Bronchus fibroblast of lung (primary cell): ENCODE results near the gene FAM131B. TPM values are rescaled to one million over a fixed set of nuclear protein-coding genes. Genes with fewer than 3 reads are reported as not detected.

Experiments used
- total RNA-seq: library from RNA; depleted of rRNA; stranded (reverse); fragments of >200 nt; gene quantifications from 2 replicates; pipeline ENCODE4 v1.2.3, GENCODE V29; 2015

The FAM131B gene
- total RNA-seq = 0.84 and 1.0 TPM in 2 replicates

DNA sequence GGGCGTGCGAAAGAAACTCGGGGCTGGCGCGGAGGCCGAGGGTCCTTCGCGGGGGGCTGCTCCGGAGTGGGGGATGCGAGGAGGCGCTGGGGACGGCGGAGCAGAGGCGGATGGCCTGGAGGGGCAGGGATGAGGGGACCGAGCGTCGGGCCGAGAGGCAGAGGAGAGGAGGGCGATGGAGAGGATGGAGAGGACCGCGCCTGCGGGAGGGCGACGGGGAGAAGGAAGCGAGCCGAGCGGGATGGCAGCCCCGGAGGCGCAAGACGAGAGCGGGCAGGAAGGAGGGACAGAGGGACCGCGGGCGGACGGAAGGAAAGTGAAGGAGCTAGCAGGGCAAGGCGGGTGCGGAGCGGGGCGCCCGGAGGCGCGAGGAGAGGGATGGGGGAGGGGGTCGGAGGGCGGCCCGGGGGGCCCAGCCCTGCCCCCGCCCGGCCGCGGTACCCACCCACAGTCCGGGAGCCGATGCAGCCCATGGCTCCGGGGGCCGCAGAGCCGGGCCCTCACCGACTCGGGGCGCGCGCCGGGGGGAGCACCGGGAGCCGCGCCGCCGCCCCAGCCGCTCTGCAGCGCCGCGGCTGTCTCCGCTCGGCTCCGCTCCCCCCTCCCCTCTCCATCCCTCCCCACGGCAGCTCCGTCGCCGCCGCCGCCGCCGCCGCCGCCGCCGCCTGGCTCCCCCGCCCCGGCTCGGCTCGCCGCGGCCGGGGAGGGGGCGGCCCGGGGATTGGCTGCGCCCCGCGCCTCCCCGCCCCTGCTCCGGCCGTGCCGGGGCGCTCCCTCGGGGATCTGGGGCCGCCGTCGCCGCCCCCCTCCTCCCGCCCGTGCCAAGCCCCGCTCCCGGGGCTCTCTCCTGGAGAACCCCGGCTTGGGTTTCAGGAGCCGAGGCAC is at the start of gene FAM131B:
Gene FAM131B (minus strand): TSS at position 583 of the 885 bp plus-strand sequence. CDS start 110 bp downstream, at position 473.

DNA sequence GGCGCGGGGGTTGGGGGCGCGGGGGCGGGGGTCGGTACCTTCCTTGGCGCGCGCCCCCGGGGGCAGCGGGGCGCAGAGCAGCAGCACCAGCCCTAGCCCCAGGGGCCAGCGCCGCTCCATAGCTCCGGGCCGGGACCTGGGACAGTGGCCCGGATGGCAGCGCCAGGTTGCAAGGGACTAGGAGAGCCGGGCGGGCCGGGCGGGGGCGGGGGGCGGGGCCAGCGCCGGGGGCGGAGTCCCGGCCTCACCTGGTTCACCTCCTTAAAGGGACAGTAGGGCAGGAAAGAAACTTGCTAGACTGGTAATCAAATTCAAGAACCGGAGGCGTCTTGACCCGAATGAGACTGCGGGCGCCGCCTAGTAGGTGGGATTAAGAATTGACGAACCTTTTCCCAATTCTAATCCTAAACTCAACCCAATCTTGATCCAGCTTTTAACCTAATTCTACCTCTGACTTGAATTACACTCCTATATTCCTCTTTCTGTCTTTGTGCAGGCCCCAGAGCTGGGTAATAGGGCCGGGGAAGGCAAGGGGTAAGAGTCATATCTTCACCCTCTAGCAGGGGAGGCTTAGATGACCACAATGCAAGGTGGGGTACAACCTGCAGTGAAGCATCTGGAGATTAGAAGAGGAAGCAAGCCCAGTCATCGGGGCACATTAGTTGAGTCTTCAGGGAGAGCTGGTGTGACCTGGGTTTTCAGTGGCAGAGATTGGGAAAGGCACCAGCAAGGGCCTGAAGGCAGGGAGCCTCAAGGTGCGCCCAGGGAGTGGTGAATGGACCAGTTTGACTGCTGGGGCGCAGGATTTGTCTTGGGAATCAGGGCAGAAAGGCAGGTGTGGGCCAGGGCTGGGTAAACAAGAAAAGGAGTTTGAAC is 46.4 kb upstream of the FAM131B start, which contains the start of gene EPHA1:
Gene EPHA1 (minus strand): TSS at position 171 of the 876 bp plus-strand sequence. CDS start 51 bp downstream, at position 120.

DNA sequence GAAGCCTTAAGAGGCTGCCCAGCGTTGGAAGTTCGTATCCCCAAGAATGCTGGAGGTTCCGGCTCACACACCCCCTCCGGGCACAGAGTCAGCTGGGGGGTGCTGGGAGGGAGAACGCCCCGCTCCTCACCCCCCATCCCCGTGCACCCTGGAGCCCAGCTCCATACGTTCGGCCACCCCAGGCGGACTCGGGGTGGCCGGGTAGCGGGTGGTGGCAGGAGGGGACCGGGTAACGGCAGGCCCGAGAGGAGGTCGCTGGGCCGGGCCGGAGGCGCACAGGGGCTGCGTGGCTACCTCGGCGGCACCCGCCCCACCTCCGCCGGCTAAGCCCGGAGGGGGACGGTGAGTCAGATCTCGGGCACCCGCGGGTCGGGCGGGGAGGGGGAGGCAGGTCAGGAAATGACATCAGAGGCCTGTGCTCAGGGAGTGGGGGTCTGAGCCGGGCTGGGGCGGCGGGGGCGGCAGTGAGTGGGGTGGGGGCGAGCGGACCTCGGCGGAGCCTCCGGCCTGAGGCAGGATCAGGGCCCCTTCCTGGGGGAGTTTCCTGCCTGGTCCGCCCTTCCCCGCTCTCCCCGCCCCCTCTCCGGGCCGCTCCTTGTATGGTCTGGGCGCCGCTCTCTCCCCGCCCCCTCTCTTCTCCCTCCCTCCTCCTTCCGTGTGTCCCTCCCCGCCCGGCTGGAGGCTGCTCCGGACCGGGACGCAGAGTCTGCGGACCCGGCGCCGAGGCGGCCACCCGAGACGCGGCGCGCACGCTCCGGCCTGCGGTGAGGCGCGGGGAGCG is 18.3 kb upstream of the FAM131B start, which contains the start of gene ZYX:
Gene ZYX (plus strand): TSS at position 700 of the 781 bp plus-strand sequence. CDS start 227 bp downstream, outside the sequence.

DNA sequence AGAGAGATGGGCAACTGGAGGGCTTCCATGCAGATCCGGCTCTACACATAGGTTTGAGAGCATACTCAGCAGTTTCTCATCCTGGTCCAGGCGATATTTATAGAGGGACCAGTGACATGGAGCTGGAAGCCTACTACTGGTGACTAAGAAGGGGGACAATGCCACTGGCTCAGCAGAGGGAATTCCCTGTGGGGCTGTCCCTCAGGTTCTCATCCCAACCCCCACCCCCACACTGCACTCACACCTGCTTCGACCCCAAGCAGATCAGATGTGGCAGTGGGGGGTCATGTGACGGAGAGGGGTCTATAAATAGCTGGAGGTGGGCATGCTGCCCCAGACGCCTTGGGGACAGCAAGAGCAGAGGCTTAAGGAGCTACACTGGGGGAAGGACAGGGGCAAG is 46.7 kb downstream of the FAM131B start, which contains the start of gene CLCN1:
Gene CLCN1 (plus strand): TSS at position 336 of the 400 bp plus-strand sequence. CDS start 102 bp downstream, outside the sequence.

Other genes with a start within 250 kb of the FAM131B start
- gene PIP, start 230.6 kb downstream of the FAM131B start, total RNA-seq = not detected in 2 replicates
- not detected in 2 replicates for gene TAS2R39, start 179.3 kb downstream of the FAM131B start, total RNA-seq
- not detected in 2 replicates for gene TAS2R40, start 140.7 kb downstream of the FAM131B start, total RNA-seq
- 146 and 153 TPM in 2 replicates for gene GSTK1, start 99.3 kb downstream of the FAM131B start, total RNA-seq
- gene TMEM139, start 77.8 kb downstream of the FAM131B start, total RNA-seq = 0.17 and 0.45 TPM in 2 replicates
- gene CASP2, start 74.4 kb downstream of the FAM131B start, total RNA-seq = 12.6 and 12.9 TPM in 2 replicates
- gene CLCN1, start 46.6 kb downstream of the FAM131B start, total RNA-seq = under 0.01 TPM in 1 of 2 replicates, not detected in the other
- gene ZYX, start 18.6 kb upstream of the FAM131B start, total RNA-seq = 177 and 183 TPM in 2 replicates
- 0.15 and 0.17 TPM in 2 replicates for gene EPHA1, start 46.1 kb upstream of the FAM131B start, total RNA-seq
- not detected in 2 replicates for gene TAS2R60, start 80.7 kb upstream of the FAM131B start, total RNA-seq
- gene TAS2R41, start 115.2 kb upstream of the FAM131B start, total RNA-seq = not detected in 2 replicates
- gene CTAGE15, start 209.1 kb upstream of the FAM131B start, total RNA-seq = not detected in 2 replicates